ENCODE measurements around the gene KRT32.
A peak's percentile ranks its signal among the peaks of the same experiment; 100 is the strongest.

The KRT32 gene

GRCh38 chr17:41492351-41492750, 25.2 kb upstream of the KRT32 start:
- DNase-seq, result peak; percentile 80 to 89 (median 89)

DNA sequence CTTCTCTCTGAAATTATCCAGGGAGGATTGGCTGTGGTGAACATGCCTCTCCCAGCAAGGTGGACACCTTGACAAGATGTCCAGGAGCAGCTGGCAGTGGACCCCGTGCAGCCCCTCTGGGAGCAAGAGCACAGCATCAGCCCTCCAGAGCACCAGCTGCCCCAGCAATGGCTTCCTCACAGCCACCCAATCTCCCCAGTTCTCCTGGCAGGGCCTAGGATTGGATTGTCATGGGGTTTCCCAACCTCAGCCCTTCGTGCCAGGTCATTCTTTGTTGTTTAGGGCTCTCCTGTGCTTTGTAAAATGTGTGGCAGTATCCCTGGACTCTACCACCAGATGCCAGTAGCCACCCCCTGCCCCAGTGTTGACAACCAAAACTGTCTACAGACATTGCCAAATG, 24.3 kb upstream of the KRT32 start:
- peak in 2 of 3 donors; percentile 18 to 23 for DNase-seq

DNA sequence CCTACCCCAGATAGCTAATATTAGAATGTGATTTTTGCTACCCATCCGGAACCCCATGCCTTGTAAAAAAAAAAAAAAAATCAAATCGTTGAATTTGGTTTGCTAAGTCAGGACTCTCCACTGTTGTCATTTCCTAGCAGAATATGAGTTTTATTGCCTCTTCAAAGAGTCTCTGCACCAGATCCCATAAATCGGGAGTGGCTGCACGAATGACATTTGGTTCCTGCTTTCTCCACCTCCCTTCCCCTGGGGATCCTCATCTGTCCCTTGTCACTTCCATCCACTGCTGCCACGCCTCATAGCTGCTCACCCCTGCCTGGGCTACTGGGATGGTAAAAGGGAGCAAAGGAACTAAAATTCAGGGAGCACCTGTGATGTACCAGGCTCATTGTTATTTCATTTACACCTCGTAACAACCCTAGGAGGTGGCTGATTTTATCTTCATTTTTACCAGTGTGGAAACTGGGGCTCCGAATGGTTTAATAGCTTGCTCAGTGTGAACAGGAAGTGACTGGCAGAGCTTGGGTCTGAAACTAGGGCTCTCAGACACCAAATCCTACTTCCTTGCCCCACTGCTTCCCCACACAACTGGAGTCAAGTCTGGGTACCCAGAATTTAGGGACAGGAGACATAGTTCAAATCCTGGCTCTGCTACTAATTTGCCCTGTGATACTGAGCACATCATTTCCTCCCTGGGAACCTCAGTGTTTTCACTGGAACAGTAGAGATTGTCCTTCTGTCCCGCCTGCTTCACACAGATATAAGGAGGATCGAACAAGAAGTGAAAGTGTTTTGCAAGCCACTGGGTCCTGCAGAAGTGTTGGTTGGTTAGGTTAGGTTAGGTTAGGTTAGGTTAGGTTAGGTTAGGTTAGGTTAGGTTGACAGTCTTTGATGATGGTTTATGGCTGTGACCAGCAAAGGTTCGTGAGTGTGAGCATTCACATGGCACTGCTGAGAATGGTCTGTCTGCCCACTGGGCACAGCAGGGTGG, 23.1 kb upstream of the KRT32 start:
- peak; percentile 39 to 47 (median 45) for DNase-seq

GRCh38 chr17:41489531-41489930, 22.3 kb upstream of the KRT32 start, which contains the start of gene KRT36:
TSS of gene KRT36 (minus strand) at chr17:41489910. CDS start at chr17:41489864, 46 bp downstream.
- no peak for DNase-seq

GRCh38 chr17:41486809-41487530, 19.8 kb upstream of the KRT32 start:
- peak; percentile 40 to 71 (median 57) for DNase-seq

- DNase-seq, result no peak
These were observed 19.1 kb upstream of the KRT32 start for GRCh38 chr17:41486316-41486715.

DNA sequence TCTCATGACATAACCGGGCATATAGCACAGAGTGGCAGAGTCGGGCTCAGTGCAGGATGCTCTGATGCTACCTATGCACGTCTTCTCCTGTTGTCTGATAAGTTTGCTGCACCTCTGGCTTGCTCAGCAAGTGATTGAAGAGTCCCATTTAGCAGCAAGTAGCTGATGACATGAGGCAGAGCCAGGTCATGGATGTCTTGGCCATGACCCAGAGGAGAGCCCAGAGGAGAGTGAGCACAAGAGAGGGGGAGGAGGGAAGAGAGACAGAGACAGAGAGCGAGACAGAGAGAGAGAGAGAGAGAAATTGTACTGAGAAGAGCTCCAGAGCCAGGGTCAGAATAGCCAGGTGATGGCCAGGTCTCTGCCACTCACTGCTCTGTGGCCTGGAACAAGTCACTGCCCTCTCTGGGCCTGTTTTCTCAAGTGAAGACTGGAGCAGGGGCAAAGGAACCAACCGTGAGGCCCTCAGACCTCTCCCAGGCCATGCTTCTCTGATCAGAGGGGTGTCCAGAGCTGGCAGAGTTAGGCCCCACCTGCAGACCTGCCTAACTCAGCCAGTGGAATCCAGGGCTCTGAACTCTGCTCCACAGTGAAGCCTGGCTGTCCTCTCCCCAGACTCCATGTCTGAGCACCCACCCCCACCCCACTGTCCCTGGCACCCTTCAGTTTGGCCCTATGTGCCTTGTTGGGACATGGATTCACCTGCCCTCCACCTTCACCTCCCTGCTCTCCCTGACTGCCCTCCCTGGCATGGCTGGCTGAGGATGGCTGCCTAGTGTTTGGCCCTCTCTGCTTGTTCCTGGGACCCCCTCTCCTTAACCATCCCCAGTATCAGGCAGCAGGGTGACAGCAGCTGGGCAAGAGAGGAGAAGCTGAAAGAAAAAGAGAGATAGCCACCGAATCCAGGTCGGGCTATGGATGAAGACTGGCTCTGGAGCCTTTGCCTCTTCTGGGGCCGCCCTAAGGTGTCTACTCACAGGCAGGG, 18.0 kb upstream of the KRT32 start:
- DNase-seq, result no peak

DNA sequence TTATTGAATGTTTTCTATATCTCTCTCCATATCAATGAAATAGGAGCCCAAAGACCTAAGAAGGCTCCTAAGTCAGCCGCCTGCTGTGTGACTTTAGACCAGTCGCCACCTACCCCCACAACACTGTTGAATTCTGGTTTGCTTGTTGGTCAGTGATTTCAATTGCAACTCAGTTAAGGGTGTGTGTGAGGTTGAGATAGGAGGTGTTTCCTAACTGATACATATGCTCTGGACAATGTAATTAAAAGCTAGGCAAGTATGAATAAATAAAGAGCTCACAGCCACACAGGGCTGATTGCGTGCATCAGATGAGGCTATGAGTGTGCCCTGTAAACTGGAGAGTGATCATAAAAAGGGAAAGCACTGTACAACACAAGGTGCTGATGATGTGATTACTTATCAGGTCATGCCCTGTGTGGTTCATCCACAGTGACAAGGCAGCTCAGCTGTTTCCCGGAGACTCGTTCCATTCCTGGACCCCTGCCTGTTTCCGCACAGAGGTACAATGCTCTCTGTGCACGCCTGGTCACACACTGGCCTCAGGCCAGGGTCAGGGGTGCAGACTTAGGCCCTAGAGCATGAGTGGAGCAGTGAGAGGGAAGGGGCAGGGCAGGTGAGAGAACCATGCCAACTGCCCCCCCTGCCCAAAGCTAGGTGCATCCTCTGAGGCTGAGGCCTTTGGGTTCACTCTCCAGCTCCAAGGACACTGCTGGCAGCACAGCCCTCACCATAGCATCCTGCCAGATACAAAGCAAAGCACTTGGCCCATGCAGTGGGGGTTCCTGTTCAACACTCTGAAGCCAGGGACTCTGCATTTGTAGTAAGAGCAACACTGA, 17.0 kb upstream of the KRT32 start:
- DNase-seq, result no peak

GRCh38 chr17:41483531-41483930, 16.3 kb upstream of the KRT32 start:
- DNase-seq, result no peak

- DNase-seq, result no peak
These were observed 13.8 kb upstream of the KRT32 start, which contains the start of gene KRT35 for GRCh38 chr17:41481036-41481435. TSS of gene KRT35 (minus strand) at chr17:41481151. CDS start at chr17:41481097, 54 bp downstream.

DNA sequence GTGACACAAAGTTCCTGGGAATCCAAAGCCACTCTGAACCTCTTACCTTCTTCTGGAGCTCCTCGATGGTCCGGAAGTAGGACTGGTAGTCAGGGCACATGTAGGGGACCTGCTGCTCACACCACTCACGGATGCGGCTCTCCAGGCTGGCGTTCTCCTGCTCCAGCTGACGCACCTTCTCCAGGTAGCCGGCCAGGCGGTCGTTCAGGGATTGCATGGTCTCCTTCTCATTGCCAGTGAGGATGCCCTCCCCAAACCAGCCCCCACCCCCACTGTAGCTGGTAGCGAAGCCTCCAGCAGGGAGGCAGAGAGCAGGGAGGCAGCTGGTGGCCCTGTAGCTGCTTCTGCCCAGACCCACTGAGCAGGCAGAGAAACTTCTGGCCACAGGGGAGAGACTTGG, 13.4 kb upstream of the KRT32 start:
- no peak for DNase-seq

GRCh38 chr17:41480136-41480535, 12.9 kb upstream of the KRT32 start:
- DNase-seq, result peak in 2 of 3 donors; percentile 30 to 80

DNA sequence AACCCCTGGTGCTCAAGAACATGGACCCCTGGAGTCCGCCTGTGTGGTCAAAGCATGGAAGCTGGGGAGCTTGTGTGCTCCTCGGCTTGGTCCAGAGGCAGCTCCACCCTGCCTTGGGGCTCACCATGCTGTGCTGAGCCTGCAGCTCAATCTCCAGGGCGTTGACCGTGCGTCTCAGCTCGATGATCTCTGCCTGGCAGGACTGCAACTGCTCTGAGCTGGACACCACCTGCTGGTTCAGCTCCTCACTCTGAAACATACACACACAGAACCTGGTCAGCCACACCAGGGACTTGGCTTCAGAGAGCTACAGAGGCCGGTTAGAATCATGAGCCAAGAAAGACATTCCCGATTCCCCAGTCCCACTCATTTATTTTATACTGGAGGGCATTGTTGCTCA, 11.1 kb upstream of the KRT32 start:
- DNase-seq, result no peak

DNA sequence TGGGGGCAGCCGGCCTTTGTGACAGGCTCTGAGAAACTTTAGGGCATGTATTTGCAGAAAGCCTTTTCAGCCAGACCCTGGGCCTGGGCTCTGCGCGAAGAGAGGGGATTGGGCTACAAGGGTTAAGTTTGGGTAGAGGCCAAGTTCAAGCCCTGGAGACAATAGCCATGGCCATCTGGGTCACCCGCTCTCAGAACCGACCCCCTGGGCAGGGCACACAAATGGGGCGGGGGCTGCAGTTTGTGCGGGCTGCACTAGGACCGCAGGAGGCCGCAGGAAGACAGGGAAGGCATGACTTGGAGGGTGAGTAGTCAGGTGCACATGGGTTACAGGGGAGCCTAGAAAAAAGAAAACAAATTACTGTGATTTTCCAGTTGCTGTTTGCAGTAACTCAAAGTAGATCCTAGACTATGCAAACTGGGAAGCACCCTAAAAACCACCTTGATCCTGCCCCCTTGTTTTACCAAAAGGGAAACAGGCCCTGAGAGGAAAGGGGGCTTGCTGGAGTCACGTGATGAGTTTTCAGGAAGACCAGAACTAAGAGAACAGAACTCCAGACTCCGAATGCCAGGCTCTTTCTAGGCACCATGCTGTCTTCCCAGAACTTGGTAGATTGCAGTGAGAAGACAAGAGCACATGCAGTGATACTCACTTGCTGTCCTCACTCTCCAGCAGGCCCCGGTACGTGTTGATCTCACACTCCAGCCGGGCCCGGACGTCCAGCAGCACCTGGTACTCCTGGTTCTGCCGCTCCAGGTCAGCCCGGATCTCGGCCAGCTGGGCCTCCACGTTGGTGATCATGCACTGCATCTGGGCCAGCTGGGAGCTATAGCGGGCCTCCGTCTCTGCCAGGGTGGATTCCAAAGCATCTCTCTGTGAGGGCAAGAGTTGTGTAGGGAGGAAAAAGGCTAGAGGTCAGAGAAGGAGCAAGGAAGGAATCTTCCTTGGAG, 10.0 kb upstream of the KRT32 start:
- DNase-seq, result peak in 1 of 3 donors; percentile 17

GRCh38 chr17:41475421-41475820, 8.2 kb upstream of the KRT32 start:
- no peak for DNase-seq

GRCh38 chr17:41474863-41475262, 7.7 kb upstream of the KRT32 start:
- no peak for DNase-seq

DNA sequence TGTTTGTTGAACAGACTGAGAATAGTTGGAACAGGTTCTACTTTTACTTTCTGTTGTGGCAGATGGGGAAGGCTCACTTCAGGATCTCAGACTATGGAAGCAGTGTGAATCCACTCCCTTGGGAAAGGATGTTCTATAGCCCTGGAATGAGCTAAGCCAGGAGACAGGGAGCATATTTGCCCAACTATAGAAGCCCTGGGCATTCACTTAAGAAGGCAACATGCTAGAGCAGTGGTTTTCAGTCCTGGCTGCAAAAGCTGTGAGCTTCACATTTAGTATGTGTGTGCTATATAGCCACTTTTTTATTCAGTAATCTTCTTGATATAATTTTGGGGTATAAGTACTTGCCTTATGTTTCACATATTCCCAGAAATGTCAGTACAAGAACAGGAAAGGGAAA, 1.2 kb upstream of the KRT32 start:
- DNase-seq, result no peak

DNA sequence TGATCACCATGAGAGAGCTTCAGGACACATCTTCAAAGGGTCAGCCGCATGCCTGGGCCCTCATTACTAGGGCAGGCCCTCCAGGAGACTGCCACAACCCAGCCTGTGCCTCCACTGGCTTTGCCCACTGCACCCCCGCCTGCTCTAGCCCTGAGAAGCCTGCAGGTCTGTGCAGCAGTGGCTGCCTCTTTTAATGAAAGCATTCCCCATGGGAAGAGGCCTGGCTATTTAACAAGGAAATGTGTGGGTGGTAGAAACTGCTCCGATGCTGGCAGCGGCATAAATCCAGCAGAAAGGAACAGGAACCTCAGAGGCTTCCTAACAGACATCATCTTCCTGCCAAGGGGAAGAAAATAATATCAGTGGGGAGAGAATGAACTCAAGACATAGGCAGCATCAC, 375 bp upstream of the KRT32 start:
- DNase-seq, result no peak

GRCh38 chr17:41464682-41465081, 2.5 kb downstream of the KRT32 start:
- DNase-seq, result peak; percentile 37 to 60 (median 59)

- DNase-seq, result no peak
These were observed 3.0 kb downstream of the KRT32 start for GRCh38 chr17:41464173-41464572.

Data from suppressor macrophage treated with lipopolysaccharide for 1 hour (primary cell).